MM.1S (cell line): ENCODE measurements around the gene GLS.

ENCODE experiments used
- DNase-seq: peaks from one replicate; pipeline ENCODE4 v3.0.0-alpha.2; 2015
- H2AFZ ChIP-seq: fragments of 300-600 bp; sonication (generic); 2 replicates; pipeline ENCODE4 v1.6.0; 2016; ENCODE audit warnings: antibody characterized with exemption, low read length
- H3F3A ChIP-seq: fragments of 300-600 bp; sonication (generic); 2 replicates; pipeline ENCODE4 v1.6.1; 2016; ENCODE audit warnings: mild to moderate bottlenecking, antibody characterized with exemption, low read length, moderate library complexity, mixed read lengths; ENCODE audit not compliant: insufficient read depth
- H3K27ac ChIP-seq: fragments of 300-600 bp; sonication (generic); 2 replicates; pipeline ENCODE4 v1.5.1; 2016; ENCODE audit warnings: mild to moderate bottlenecking, low read length
- H3K27me3 ChIP-seq: fragments of 300-600 bp; sonication (generic); replicated peaks from 2 replicates; pipeline ENCODE4 v1.6.0; 2016; ENCODE audit warnings: low read length; ENCODE audit not compliant: insufficient read depth
- H3K36me3 ChIP-seq: fragments of 300-600 bp; sonication (generic); replicated peaks from 2 replicates; pipeline ENCODE4 v1.6.1; 2016; ENCODE audit warnings: mild to moderate bottlenecking, low read length, mixed read lengths; ENCODE audit not compliant: insufficient read depth
- H3K4me1 ChIP-seq: fragments of 300-600 bp; sonication (generic); 2 replicates; pipeline ENCODE4 v1.6.1; 2016; ENCODE audit warnings: low read length, mixed read lengths
- H3K4me2 ChIP-seq: fragments of 300-600 bp; sonication (generic); 2 replicates; pipeline ENCODE4 v1.6.0; 2016; ENCODE audit warnings: low read depth, low read length
- H3K4me3 ChIP-seq: fragments of 300-600 bp; sonication (generic); 2 replicates; pipeline ENCODE4 v1.5.1; 2016; ENCODE audit warnings: low read length, mixed read lengths
- H3K79me2 ChIP-seq: fragments of 300-600 bp; sonication (generic); 2 replicates; pipeline ENCODE4 v1.6.1; 2016; ENCODE audit warnings: mixed run types, low read length, mixed read lengths
- H3K9ac ChIP-seq: fragments of 300-600 bp; sonication (generic); 2 replicates; pipeline ENCODE4 v1.6.1; 2016; ENCODE audit warnings: low read length, mixed read lengths
- H3K9me2 ChIP-seq: fragments of 300-600 bp; sonication (generic); replicated peaks from 2 replicates; pipeline ENCODE4 v1.6.1; 2016; ENCODE audit warnings: mild to moderate bottlenecking, low read length, mixed read lengths; ENCODE audit not compliant: insufficient read depth
- H3K9me3 ChIP-seq: fragments of 300-600 bp; sonication (generic); replicated peaks from 2 replicates; pipeline ENCODE4 v1.6.1; 2016; ENCODE audit warnings: mild to moderate bottlenecking, low read length, mixed read lengths; ENCODE audit not compliant: insufficient read depth
- H4K20me1 ChIP-seq: fragments of 300-600 bp; sonication (generic); 2 replicates; pipeline ENCODE4 v1.6.1; 2016; ENCODE audit warnings: mild to moderate bottlenecking, low read length, moderate library complexity, mixed read lengths; ENCODE audit not compliant: insufficient read depth
- EZH2 ChIP-seq: fragments of 300-600 bp; sonication (generic); optimal IDR thresholded peaks from 2 replicates; pipeline ENCODE3; 2017; ENCODE audit warnings: low read depth, mild to moderate bottlenecking, antibody characterized with exemption, low read length, mixed read lengths
- EZH2phosphoT487 ChIP-seq: fragments of 300-600 bp; sonication (generic); IDR thresholded peaks from 2 replicates; pipeline ENCODE4 v1.6.1; 2018; ENCODE audit warnings: antibody characterized with exemption, low read length
- TF ChIP-seq, protein P1 (sequence below): fragments of 300-600 bp; sonication (generic); IDR thresholded peaks from 2 replicates; pipeline ENCODE4 v1.5.1; 2016; ENCODE audit warnings: antibody characterized with exemption, low read length, mixed read lengths

The GLS gene

DNA sequence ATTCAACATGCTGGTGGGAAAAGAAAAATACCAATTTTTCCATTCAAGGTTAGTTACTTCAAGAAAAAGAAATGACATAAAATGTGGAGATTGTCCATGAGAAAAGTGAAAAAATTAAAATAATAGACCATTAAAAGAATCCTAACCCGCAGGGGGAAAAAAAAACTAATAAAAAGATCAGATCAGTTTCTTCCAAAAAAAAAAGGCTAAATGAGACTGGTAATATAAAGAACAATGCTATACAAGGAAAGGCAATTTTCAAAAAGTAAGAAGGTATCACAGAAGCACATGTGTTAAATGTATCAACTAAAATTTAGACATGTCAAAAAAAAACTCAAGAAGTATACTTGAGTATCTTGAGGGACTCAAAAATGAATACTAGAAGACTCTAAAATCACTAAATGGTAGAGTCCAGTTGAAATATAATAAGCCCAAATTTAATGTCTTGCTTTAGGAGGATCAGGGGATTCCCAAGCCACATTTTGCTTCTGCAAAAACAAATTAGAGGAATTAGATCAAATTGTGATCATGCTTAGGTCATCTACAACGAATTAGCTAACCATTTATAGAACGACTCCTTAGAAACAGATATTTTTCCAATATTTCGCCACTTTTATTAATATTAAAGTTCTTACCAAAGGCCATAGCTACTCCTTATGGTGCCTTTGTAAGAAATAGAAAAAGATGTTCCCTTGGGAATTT, 35.8 kb upstream of the GLS start:
- Histone ChIP-seq H3K9ac (no peak overlapping the region), H2AFZ (no peak overlapping the region), H3F3A (no peaks in the 10 kb centered on the region), H3K79me2 (no peaks in the 10 kb centered on the region), H3K27ac (no peak overlapping the region), H3K27me3 (no peaks in the 10 kb centered on the region), H3K4me3 (no peak overlapping the region), H3K4me1 (no peaks in the 10 kb centered on the region), H3K36me3 (no peaks in the 10 kb centered on the region), H4K20me1 (no peaks in the 10 kb centered on the region), H3K9me3 (no peaks in the 10 kb centered on the region), H3K4me2 (no peak overlapping the region), H3K9me2 (no peaks in the 10 kb centered on the region)
- TF ChIP-seq EZH2phosphoT487 = no peak
- TF ChIP-seq EZH2 = no peak
- TF ChIP-seq, protein P1, sequence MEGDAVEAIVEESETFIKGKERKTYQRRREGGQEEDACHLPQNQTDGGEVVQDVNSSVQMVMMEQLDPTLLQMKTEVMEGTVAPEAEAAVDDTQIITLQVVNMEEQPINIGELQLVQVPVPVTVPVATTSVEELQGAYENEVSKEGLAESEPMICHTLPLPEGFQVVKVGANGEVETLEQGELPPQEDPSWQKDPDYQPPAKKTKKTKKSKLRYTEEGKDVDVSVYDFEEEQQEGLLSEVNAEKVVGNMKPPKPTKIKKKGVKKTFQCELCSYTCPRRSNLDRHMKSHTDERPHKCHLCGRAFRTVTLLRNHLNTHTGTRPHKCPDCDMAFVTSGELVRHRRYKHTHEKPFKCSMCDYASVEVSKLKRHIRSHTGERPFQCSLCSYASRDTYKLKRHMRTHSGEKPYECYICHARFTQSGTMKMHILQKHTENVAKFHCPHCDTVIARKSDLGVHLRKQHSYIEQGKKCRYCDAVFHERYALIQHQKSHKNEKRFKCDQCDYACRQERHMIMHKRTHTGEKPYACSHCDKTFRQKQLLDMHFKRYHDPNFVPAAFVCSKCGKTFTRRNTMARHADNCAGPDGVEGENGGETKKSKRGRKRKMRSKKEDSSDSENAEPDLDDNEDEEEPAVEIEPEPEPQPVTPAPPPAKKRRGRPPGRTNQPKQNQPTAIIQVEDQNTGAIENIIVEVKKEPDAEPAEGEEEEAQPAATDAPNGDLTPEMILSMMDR = no peak
- no peak for DNase-seq

- Histone ChIP-seq H3K4me2 (no peak overlapping the region), H3F3A (no peaks in the 10 kb centered on the region), H3K27ac (no peak overlapping the region), H3K27me3 (no peaks in the 10 kb centered on the region), H4K20me1 (no peaks in the 10 kb centered on the region), H3K9me2 (no peaks in the 10 kb centered on the region), H3K4me3 (no peak overlapping the region), H3K4me1 (no peaks in the 10 kb centered on the region), H3K36me3 (no peaks in the 10 kb centered on the region), H3K9me3 (no peaks in the 10 kb centered on the region), H3K9ac (no peak overlapping the region), H3K79me2 (no peaks in the 10 kb centered on the region), H2AFZ (no peak overlapping the region)
- TF ChIP-seq EZH2 (no peak), EZH2phosphoT487 (no peak)
- TF ChIP-seq, protein P1 = no peak
- no peak for DNase-seq
Measured at GRCh38 chr2:190846746-190847145, 33.9 kb upstream of the GLS start.

- Histone ChIP-seq H3K9me2 (no peaks in the 10 kb centered on the region), H3K27me3 (no peaks in the 10 kb centered on the region), H3K4me3 (no peak overlapping the region), H3F3A (no peaks in the 10 kb centered on the region), H3K79me2 (no peaks in the 10 kb centered on the region), H3K9me3 (no peaks in the 10 kb centered on the region), H3K4me1 (no peaks in the 10 kb centered on the region), H3K9ac (no peak overlapping the region), H2AFZ (no peak overlapping the region), H3K36me3 (no peaks in the 10 kb centered on the region), H3K27ac (no peak overlapping the region), H4K20me1 (no peaks in the 10 kb centered on the region), H3K4me2 (no peak overlapping the region)
- no peak for TF ChIP-seq EZH2phosphoT487
- TF ChIP-seq, protein P1 = no peak
- TF ChIP-seq EZH2 = no peak
- DNase-seq = no peak
Measured at GRCh38 chr2:190847504-190848081, 33.0 kb upstream of the GLS start.
